ENCODE results near the gene MYBBP1A. TPM values are rescaled to one million over a fixed set of nuclear protein-coding genes. Genes with fewer than 3 reads are reported as not detected.

The MYBBP1A gene
- total RNA-seq, 1 donor from 2014 or later = 27.9 TPM

DNA sequence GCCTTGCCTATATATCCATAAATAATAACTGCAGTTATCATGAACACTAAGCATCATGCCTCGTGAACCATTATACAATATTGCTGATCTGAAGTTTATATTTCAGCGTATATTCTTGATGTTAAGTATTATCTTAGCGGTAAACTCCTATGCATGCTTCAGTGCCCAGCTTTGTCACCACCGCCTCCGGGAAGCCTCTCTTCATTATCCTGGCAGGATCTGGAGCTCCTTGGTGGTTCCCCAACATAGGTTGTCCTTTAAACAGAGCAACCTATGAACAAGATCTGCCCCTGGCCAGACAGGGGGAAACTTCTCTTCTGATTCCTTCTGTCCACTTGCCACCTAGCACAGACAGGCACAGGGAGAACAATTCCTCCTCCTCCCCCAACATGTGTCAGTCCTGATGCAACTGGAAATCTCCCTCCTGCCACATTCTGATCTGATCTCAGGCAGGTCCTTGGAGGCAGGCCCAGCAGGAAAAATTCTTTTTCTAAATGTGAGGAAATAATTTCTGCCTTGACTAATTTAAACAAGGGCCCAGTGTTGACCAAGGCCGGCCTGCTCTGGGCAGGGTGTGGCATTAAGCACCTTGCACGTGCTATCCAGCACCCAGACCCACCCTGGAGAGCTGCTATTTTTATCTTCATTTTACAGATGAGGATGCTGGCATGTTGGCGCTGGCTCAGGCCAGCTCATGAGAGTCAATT, 34.1 kb downstream of the MYBBP1A start:
- DNase-seq (ENCODE audit: low spot score) = peak; percentile 26

DNA sequence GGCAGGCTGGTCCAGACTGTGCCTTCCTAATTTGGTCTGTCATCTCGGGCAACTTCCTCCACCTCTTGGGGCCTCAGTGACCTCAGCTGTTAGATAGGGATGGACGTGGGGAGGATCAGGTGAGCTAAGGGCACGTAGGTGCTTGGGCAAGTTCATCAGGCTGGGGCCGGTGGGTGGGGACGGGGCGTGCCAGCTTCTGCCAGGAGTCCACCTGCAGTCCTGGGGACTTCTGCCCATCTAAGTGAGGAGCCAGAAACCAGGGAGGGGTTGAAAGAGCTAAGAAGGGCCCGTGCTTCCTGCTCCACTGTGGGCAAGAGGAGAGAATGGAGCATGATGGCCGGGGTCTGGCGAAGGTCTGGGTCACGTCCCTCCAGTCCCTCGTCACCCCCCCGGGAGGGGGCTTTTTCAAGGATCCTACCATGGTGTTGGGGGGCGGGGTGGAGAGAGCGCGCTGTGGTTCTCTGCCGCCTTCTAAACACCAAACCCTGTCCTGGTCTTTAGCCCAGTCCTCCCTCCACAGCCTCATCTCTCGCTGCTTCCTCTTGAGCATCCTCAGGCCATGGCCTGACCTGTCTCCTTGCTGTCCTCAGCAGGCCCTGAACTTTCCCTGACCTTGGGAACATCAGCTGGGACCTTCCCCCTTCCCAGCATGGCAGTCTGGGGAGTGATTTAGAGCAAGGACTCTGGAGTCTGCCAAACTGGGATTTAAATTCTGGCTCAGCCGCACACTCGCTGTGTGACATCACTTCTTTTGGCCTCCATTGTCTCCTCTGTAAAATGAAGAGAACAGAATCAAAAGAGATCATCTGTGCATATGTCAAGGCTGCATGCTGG, 34.9 kb downstream of the MYBBP1A start:
- DNase-seq (ENCODE audit: low spot score) = peak; percentile 83

DNA sequence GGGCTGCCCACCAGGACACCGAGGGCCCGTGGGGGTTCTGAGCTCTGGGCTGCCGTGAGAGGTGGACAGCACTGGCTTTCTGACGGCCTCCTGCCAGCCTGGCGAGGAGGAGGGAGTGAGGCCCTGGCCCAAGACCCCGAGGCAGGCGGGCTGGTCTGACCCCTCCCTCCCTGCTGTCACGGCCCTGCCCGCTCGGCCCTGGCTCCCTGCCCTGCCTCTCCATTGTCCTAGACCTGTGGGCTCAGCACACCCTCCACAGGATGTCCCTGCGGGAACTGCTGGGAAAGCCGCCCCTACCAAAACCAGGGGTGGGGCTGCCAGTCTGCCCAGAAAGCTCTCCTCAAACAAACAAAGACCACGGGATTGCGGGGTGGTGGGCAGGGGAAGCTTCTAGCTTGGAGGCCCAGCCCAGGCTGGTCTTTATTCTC, 35.8 kb downstream of the MYBBP1A start:
- peak; percentile 40 for DNase-seq (ENCODE audit: low spot score)

DNA sequence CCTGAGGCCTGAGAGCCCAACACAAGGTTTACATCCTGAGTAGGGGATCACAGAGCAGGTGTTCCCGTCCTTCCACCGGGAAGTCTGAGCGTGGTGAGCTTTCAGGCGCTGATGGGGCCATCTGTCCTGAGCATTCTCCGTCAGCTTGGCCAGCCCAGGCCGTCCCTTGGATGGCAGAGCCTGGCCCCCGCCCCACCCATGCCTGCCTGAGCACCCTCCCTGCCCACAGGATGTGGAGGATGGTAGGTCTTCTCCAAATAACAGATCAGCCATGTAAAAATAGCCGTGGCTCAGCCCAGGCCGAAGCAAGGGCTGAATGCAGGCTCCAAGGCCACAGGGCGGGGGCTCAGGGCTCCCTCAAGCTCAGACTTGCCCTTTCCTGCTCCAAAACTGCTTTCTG, 36.3 kb downstream of the MYBBP1A start:
- no peak for DNase-seq (ENCODE audit: low spot score)

DNA sequence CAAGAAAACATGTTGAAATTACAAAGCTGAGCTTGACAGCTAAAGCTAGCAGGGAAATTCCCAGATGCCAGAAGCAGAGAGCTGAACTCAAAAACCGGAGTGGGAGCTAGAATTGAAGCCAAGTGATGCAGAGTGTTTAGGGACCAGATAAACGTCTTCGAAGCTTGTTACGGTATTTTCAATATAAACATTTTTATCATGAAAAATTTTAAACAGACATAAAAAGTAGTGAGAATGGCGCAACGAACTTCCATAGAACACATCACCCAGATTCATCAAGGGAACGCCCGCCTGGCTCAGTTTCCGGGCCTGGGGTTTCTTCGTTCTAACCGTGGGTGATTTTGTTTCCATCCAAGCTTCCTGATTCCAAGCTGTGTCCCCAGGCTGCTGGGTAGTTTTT, 38.4 kb downstream of the MYBBP1A start:
- peak; percentile 71 for DNase-seq (ENCODE audit: low spot score)

DNA sequence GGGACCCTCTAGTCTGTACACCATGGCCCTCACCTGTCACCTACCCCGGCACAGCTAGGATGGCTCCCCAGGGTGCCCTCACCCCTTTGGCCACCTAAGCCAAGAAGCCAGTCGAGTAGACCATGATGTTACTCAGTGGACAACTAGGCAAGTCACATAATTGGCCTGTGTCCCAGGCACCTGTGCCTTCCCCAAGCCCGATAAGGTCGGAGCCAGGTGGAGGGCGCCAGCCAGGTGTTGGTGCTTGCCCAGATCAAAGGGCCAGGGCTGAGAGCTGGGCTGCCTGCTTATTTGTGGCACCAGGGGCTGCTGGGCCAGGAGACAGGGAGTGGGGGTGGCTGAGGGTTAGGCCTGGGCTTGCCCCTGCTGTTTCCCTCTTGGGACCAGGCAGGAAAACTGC, 39.7 kb downstream of the MYBBP1A start:
- no peak for DNase-seq (ENCODE audit: low spot score)

DNA sequence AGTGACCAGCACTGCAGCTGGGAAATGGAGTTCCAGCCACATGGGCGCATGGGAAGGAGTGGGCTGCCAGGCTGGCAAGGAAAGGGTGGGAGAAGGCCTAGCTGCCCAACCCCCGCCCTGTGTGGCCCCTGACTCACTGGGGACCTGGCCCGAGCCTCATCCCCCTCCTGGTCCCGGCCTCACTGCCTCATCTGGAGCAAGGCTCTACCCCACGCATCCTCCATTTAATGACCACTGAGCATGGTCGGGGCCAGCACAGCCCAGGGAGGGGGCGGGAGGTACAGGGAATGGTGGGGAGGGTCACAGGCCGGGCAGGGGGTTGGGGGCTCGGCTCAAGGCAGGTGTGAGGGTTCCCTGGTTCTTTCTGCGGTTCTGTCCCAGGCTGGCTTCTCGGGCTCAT, 40.4 kb downstream of the MYBBP1A start:
- DNase-seq (ENCODE audit: low spot score) = no peak

DNA sequence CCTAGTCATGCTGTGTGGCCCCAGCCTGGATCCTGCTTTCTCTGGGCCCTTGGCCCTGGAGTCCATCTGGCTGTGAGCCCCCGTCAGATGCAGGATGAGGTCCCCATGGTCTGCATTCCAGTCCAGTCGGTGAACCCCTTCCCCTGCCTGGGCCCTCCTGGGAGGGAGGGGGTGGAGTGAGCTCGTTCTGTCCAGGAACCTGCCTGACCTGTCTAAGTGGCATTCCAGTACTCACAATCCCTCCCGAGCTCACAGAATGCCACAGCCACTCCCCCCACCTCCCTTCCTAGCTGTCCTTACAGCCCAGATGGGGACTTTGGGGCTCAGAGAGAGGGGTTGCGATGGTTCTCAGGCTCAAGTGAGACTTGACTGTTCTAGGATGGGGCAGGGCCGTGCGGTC, 41.0 kb downstream of the MYBBP1A start:
- peak; percentile 75 for DNase-seq (ENCODE audit: low spot score)

DNA sequence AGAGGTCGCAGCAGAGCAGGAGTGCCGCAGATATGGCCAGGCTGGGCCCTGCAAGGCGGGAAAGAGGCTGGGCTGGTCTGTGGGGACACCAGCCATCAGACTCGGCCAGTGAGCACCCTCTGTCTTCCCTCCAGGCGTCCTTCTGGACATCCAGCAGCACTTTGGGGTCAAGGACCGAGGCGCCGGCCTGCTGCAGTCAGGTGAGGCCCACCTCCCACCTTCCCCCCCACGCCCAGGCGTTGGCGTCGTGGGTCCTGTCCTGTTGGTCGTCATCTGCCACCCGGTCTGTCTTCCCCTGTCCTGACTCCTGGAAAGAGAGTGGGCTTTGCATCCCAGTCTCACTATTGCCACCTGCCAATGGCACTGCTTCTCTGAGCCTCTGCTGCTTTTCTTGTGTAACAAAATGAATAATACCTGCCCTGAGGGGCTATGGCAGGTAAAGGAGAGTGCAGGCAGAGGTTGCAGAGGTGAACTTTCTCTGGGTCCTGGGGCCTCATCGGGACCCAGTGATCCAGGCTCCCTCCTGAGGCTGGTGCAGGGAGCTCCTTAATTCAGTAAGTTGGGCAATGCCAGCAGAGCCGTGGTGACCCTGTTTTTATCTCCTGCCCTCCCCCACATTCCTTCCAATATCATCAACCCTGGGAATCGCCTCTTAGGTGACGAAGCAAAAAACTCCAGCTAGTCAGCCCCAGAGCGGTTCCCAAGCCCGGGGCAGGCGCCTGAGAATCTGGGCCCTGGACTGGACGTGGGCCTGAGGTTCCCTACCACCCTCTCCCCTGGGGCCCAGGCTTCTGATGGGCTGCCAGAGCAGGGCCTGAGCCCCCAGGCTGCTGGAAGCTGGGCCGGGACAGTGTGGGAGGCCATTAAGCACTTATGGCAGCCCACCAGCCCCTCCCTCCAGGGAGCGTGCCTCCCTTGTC, 41.8 kb downstream of the MYBBP1A start:
- DNase-seq (ENCODE audit: low spot score) = no peak

DNA sequence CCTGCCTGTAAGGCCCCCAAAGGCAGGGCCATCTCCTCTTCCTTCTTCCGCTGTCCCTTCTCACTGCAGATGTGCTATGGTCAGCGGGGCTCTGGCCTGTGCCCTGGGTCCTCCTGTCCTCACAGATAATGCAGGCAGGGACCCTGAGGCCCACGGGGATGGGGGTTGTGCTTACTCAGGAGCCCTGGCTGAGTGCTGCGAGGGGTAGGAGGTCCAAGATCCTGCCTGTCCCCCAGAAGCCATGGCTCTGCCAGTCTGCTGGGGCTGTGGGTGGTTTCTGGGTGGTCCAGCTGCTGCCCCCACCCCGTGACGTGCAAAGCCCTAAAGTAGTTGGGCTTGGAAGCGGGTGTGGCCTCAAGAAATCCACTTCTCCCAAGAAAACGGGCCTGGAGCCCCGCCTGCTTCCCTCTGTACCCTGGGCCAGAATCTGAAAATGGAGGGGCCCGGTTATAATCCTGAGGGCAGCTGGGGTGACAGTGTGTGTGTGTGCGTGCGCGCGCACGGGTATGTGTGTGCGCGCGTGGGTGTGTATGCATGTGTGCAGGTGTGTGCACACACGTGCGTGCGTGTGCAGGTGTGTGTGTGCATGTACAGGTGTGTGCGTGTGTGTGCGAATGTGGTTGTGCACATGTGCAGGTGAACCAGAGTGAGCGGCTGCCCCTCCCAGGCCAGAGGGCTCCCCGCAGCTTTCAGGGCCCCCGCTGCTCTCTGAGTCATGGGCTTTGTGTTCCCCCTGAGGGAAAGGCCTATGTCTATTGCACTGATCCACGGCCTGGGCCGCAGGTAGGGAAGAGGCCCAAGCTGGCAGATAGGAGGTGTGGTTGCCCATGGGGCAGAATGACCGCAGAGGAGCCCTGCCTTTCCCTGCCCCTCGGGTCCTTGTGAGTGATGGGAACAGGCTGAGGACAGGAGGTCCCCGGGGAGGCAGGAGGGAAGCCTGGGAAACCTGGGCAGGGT, 42.8 kb downstream of the MYBBP1A start:
- no peak for DNase-seq (ENCODE audit: low spot score)

DNA sequence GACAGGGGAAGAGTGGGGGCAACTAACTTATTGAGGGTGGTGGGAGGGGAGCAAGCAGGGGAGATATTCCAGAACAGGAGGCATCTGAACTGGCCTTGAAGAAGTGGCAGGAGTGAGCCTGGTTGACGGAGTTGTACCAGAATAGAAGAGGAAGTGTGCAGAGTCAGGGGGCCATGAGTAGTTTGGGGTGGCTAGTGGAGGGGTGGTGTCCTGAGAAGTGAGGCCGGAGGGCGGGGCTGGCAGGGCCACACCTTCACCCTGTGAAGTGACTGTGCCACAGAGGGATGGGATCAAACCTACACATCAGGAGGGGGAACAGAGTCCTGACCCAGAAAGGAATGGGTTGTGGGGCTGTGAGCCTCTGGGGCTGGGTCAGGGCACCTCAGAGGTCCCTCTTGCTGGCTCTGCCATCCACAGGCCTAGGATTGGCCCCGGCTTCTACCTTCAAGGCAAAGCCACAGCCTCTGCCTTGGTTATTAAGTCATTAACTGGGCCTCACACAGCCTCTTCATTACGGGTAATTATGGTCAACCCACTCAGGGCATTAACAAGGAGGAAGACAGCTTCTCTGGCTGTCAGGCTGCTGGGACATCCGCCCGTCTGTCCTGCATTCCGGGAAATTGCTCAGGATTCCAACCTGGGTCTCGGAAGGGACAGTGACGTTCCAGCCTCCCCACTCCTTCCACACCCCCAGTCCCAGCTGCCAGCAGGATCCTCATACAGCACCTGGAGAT, 43.8 kb downstream of the MYBBP1A start:
- no peak for DNase-seq (ENCODE audit: low spot score)

DNA sequence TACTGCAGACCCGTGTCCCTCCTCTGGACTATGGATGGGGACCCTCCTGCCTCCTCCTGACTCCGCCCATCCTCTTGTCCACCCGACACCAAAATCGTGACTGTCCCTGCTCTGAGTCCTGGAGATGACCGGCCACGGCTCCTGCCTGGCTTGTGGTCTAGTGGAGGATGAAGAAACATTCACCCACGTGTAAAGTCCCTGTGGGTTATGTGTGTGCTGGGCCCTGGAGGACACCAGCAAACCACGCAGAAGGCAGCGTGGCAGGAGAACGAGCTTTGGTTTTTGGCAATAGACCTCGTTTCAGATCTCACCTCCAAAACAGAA, 44.6 kb downstream of the MYBBP1A start:
- no peak for DNase-seq (ENCODE audit: low spot score)

DNA sequence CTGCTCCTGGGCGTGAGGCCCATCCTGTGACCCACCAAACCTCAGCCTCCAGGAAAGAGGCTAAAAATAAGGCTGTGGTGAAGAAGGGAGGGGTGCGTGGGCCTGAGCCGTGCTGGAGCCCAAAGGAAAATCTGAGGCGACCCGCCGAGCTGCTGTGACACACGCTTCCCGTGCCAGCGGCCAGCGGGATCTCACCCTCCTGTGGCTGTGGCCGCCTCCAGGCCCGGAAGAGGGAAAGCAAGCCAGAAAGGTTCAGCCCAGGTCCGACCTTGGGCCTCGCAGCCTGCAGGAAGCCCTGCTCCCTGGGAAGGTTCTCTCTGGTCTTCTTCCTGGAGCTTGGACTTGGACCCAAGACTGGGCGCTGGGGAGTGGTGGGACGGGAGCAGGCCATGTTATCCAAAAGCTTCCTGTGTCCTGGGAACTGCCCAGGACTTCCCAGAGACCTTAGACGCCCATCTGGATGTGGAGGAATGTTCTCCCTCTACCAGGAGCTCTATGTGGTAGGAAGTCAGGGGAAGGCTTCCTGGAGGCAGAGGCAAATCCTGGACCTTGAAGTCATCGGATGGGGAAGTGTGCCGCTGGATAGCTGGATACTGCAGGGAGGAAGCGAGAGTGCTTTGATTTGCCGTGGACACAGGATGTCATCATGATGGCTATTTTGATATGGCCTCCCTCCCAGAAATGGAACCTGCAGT, 45.1 kb downstream of the MYBBP1A start:
- no peak for DNase-seq (ENCODE audit: low spot score)

DNA sequence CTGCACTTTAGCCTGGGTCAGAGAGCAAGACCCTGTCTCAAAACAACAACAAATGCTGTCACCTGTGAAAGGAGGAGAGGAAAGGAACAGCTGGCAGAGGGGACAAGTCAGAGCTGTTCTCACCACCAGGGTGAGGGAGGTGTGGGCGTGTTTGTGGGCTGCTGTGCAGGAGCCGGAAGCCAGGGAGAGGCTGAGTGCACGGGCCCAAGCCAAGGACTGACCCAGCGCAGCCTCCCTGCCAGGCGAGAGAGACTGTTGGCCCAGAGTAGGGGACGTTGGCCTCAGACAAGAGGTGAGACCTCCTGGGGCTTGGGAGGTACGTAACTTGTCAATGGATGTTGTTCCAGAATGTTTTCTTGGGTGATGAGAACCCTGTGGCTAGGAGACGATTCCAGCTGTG, 45.8 kb downstream of the MYBBP1A start:
- DNase-seq (ENCODE audit: low spot score) = no peak

DNA sequence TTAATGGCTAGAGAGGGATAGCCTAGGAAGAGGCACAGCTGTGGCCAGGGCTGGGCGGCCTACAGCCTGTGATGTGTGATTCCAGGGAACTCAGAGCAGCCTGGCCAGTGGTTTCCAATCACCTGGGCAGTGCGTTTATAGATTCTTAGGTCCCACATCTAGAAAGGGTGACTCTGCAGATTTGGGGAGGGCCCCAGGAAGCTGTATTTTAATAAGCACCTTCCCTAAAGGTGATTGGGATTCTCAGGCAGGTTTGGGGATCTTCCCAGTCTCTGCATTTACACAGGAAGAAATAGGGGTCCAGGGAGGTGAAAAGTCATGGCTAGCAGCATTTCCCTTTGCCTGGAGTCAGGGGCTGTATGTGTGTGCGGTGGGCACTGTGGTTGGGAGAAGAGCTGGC, 47.0 kb downstream of the MYBBP1A start:
- no peak for DNase-seq (ENCODE audit: low spot score)

DNA sequence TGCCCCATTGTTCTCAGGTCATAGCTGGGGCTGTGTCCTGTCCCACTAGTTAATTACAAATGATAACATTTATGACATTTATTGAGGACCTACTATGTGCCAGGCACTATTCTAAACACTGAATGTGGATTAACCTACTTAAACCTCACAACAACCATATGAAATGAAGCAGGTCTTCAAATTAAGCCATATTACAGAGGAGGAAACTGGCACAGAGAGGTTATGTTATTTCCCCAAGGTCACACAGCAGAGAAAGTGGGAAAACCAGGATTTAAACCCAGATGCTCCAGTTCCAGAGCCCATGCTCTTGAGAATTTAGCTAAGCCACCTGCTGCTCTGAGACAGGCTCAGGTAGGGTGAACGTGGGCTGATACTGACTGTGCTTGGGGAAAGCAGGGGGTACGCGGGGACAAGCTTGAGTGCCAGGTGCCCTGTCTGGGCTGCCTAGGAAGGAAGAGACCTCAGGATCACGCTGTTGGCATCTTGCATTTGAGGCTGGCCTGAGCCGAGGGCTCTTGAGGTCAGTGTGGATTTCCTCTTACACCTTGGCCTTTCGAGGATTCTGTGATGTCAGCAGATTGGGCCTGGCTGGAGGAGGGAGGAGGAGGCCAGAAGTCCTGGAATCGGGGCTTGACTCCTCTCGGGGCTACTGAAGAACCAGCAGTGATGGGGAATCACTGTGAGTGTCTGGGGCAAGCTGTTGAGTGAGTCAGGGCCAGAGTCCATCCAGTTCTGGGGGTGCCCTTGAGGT, 47.6 kb downstream of the MYBBP1A start:
- no peak for DNase-seq (ENCODE audit: low spot score)

DNA sequence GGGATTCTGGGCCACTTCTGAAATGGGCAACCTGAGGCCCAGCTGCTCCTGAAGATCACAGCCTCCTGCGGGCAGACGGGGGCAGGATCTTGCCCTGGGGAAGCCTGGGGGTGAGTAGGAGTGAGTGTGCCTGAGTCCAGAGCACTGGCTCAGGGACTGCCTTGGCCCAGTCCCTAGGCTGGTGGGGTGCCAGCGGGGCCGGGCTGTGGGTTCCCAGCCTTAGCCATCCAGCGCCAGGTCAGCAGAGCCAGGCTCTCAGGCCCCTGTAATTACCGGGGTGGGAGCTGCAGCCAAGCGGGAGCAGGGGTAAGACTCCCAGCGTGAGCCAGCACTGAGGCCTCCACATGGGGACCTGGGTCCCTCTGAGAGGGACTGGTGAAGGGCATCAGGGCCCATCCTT, 48.3 kb downstream of the MYBBP1A start:
- no peak for DNase-seq (ENCODE audit: low spot score)

DNA sequence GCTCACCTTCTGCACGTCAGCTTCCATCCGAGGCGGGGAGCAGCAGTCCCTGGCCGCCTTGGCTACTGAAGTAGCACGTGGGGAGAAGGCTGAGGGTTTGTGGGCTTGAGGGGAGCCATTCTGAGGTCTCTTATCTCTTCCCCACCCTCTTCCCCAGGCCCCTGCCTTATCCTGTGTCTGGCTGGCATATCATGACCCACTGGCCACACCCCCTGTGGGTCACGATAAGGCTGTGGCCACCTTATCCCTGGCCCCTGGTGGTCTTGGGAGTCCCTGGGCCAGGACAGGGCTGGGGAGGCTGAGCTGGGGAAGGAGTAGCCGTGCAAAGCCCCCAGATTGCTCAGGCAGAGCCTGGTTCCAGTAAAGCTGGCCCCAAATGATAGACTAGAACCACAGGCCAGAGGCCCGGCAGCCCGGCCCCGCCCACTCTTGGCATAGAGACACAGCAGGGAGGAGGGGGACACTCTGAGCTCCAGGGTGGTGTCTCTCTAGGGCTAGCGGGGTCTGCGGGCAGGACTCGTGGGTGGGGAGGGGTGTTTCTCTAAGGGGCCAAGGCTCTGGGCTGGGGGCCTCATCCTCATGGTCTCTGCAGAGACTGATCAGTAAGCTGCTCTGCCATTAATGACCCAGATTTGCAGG, 48.9 kb downstream of the MYBBP1A start:
- no peak for DNase-seq (ENCODE audit: low spot score)
